Endothelial cell of umbilical vein (primary cell): ENCODE results near the gene PLCB4. TPM values are rescaled to one million over a fixed set of nuclear protein-coding genes. Genes with fewer than 3 reads are reported as not detected.

Experiments
- BruUV-seq: library from RNA; stranded (reverse); fragments of 400-500 nt; replicated peaks from 2 replicates; lab custom pipeline; 2021; lab: Mats Ljungman, UMichigan
- CTCF ChIA-PET: fragments of 300-600, 350-600 bp; sonication (Branson Sonifier 250); formaldehyde crosslinking; loops from one replicate; lab custom pipeline; 2021; ENCODE audit warnings: antibody characterized with exemption, inconsistent platforms; lab: Charles Lee
- POLR2A ChIA-PET: fragments of 300-600, 350-600 bp; sonication (Branson Sonifier 250); formaldehyde crosslinking; loops from one replicate; lab custom pipeline; 2021; ENCODE audit warnings: antibody characterized with exemption, inconsistent platforms; lab: Charles Lee
- DNase-seq: peaks from one replicate; pipeline ENCODE4 v3.0.0-alpha.2; 2011; ENCODE audit warnings: low read depth, low spot score
- FAIRE-seq: peaks from 2 replicates; lab custom pipeline; 2011; peaks lifted over from hg19 to GRCh38; lab: Jason Lieb, UNC
- H2AFZ ChIP-seq: 2 replicates; pipeline ENCODE4 v1.6.0; 2012; ENCODE audit warnings: low read depth, low read length, control low read depth, inconsistent platforms
- H3K27ac ChIP-seq: 2 replicates; pipeline ENCODE4 v1.5.1; 2011; ENCODE audit warnings: low read depth, mild to moderate bottlenecking, control low read depth, low read length, moderate library complexity; ENCODE audit not compliant: insufficient read depth
- H3K27me3 ChIP-seq, 2 experiments: 2 replicates each; pipeline versions ENCODE4 v1.6.0 to v1.6.1; 2011; ENCODE audit warnings: low read length in 2 of 2, mixed read lengths in 1 of 2; ENCODE audit not compliant: control insufficient read depth in 2 of 2, insufficient read depth in 2 of 2
- H3K36me3 ChIP-seq, 2 experiments: 2 replicates in 1 of 2; 3 replicates in 1 of 2; pipeline ENCODE4 v1.5.1; 2011; ENCODE audit warnings: low read length in 2 of 2, mild to moderate bottlenecking in 1 of 2, moderate library complexity in 1 of 2; ENCODE audit not compliant: control insufficient read depth in 2 of 2, insufficient read depth in 2 of 2; ENCODE audit errors: extremely low read depth in 1 of 2
- H3K4me1 ChIP-seq: 3 replicates; pipeline ENCODE4 v1.5.1; 2011; ENCODE audit warnings: mild to moderate bottlenecking, low read length; ENCODE audit not compliant: control insufficient read depth, insufficient read depth; ENCODE audit errors: extremely low read depth
- H3K4me2 ChIP-seq: 2 replicates; pipeline ENCODE4 v1.6.1; 2011; ENCODE audit warnings: low read length, control low read depth, mixed read lengths; ENCODE audit not compliant: insufficient read depth
- H3K4me3 ChIP-seq, 3 experiments: fragments of 200-600 bp in 1 of 3; sonication (generic), shearing (Covaris generic) in 1 of 3; replicated peaks in 1 of 3; 2 replicates each; pipeline ENCODE4 v1.5.1; 2011 to 2016; ENCODE audit warnings: control low read depth in 3 of 3, low read length in 3 of 3, mild to moderate bottlenecking in 2 of 3, inconsistent platforms in 1 of 3, low read depth in 1 of 3, moderate library complexity in 1 of 3; ENCODE audit not compliant: insufficient read depth in 1 of 3
- H3K79me2 ChIP-seq: 2 replicates; pipeline ENCODE4 v1.6.0; 2012; ENCODE audit warnings: low read length, inconsistent platforms; ENCODE audit not compliant: control insufficient read depth, insufficient read depth
- H3K9ac ChIP-seq: replicated peaks from 2 replicates; pipeline ENCODE3; 2011; ENCODE audit warnings: low read length, control low read depth; ENCODE audit not compliant: insufficient read depth; ENCODE audit errors: extremely low read depth
- H3K9me1 ChIP-seq: replicated peaks from 3 replicates; pipeline ENCODE4 v1.6.0; 2011; ENCODE audit warnings: mild to moderate bottlenecking, low read length; ENCODE audit not compliant: control insufficient read depth, insufficient read depth; ENCODE audit errors: extremely low read depth
- H3K9me3 ChIP-seq: replicated peaks from 2 replicates; pipeline ENCODE4 v1.5.1; 2012; ENCODE audit warnings: low read length, inconsistent platforms; ENCODE audit not compliant: control insufficient read depth, insufficient read depth
- H4K20me1 ChIP-seq: replicated peaks from 2 replicates; pipeline ENCODE3; 2011; ENCODE audit warnings: mild to moderate bottlenecking, low read length; ENCODE audit not compliant: control insufficient read depth, insufficient read depth; ENCODE audit errors: extremely low read depth
- EZH2 ChIP-seq: IDR thresholded peaks from 2 replicates; pipeline ENCODE4 v1.6.1; 2012; ENCODE audit warnings: borderline replicate concordance, low read depth, mild to moderate bottlenecking, moderate library complexity, low read length, inconsistent platforms; ENCODE audit not compliant: severe bottlenecking
- FOS ChIP-seq: IDR thresholded peaks from 2 replicates; pipeline ENCODE4 v1.6.1; 2011; ENCODE audit warnings: mild to moderate bottlenecking, low read length, moderate library complexity, borderline replicate concordance; ENCODE audit not compliant: insufficient read depth
- GATA2 ChIP-seq: IDR thresholded peaks from 2 replicates; pipeline ENCODE4 v1.7.0; 2011; ENCODE audit warnings: low read depth, mild to moderate bottlenecking, moderate library complexity, mixed read lengths, low read length; ENCODE audit not compliant: insufficient read length, insufficient read depth
- JUN ChIP-seq: IDR thresholded peaks from 2 replicates; pipeline ENCODE4 v1.6.1; 2011; ENCODE audit warnings: borderline replicate concordance, low read depth; ENCODE audit not compliant: insufficient read length, insufficient read depth
- MYC ChIP-seq: IDR thresholded peaks from one replicate; pipeline ENCODE4 v1.6.1; 2011; ENCODE audit warnings: mild to moderate bottlenecking, low read depth, low read length
- POLR2A ChIP-seq: IDR thresholded peaks from 2 replicates; pipeline ENCODE4 v1.6.1; 2012; ENCODE audit warnings: low read depth, mild to moderate bottlenecking, control low read depth, low read length
- POLR2AphosphoS5 ChIP-seq: IDR thresholded peaks from 2 replicates; pipeline ENCODE4 v1.6.1; 2012; ENCODE audit warnings: low read depth, mild to moderate bottlenecking, control low read depth, low read length, moderate library complexity; ENCODE audit not compliant: insufficient read depth
- dilution Hi-C: fragments of 300-500 bp; cut with MboI; formaldehyde crosslinking; loops from one replicate; pipeline ENCODE4 v1.15.0; 2019; ENCODE audit warnings: low sequenced_read_pairs; ENCODE audit not compliant: extremely low pct_ligation_motif_present
- intact Hi-C: fragments of 100-400 bp; cut with micrococcal nuclease; formaldehyde crosslinking; loops from one replicate; pipeline ENCODE4 v1.10.0; 2022
- polyA plus RNA-seq, 4 experiments: library from polyadenylated mRNA; depleted of rRNA in 3 of 4; stranded (reverse) in 3 of 4; unstranded in 1 of 4; fragments of >200 nt; gene quantifications; 2 replicates each; pipeline versions ENCODE4 v1.2.1 to v1.2.3, GENCODE V29; 2011 to 2012; ENCODE audit warnings: missing spikeins in 1 of 4
- total RNA-seq: library from RNA; stranded (reverse); gene quantifications from 2 replicates; pipeline ENCODE4 v1.2.3, GENCODE V29; 2021
- TF ChIP-seq, protein P1 (sequence below), 2 donors: IDR thresholded peaks; 1 replicate in 1 of 2; 2 replicates in 1 of 2; pipeline ENCODE4 v1.5.1; 2011; ENCODE audit warnings: low read length in 2 of 2, mild to moderate bottlenecking in 2 of 2, moderate library complexity in 2 of 2, control low read depth in 1 of 2, inconsistent platforms in 1 of 2, low read depth in 1 of 2; ENCODE audit not compliant: insufficient read depth in 1 of 2; ENCODE audit errors: extremely low read depth in 1 of 2
- TF ChIP-seq, protein P2 (sequence below): IDR thresholded peaks from 2 replicates; pipeline ENCODE4 v1.6.1; 2011; ENCODE audit not compliant: insufficient read depth, insufficient read length

The PLCB4 gene
- total and polyA plus RNA-seq, 2 donors (not counting 3 experiments of a cell fraction or from before 2014, with no cell fraction given), result 0.37 to 1.7 TPM

DNA sequence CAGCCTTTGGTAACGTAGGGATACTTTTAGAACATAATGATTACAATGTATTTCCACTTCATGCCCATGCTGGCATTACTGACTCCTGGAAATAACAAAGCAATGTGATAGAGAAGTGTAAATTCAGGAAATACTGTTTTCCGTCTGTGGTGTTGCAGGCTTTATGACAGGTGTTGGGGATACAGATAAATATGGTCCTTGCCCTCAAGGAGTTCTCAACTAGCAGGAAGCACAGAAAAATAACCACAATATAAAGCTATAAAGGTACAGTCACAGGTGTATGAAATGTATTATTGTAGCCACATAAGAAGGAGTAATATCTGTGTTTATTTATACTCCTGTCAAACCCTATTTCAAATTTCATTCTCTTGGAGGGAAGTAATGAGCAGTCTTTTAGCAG lies 432.6 kb downstream of the PLCB4 start:
- intact Hi-C loops (no loop called here), dilution Hi-C loops (no loop called here)
- Histone ChIP-seq H3K27me3 (peaks cover 15 to 21% of the 10 kb centered on the region in 2 experiments), H3K4me1 (no peaks in the 10 kb centered on the region), H4K20me1 (no peaks in the 10 kb centered on the region), H3K9ac (no peak overlapping the region), H3K9me3 (no peaks in the 10 kb centered on the region), H3K27ac (no peak overlapping the region), H3K9me1 (no peaks in the 10 kb centered on the region), H3K36me3 (no peaks in the 10 kb centered on the region), H3K79me2 (no peaks in the 10 kb centered on the region), H2AFZ (no peak overlapping the region), H3K4me2 (no peak overlapping the region), H3K4me3 (no peak overlapping the region)
- ChIA-PET CTCF (no interaction called here), POLR2A (no interaction called here)
- no peak for DNase-seq
- TF ChIP-seq, protein P1, sequence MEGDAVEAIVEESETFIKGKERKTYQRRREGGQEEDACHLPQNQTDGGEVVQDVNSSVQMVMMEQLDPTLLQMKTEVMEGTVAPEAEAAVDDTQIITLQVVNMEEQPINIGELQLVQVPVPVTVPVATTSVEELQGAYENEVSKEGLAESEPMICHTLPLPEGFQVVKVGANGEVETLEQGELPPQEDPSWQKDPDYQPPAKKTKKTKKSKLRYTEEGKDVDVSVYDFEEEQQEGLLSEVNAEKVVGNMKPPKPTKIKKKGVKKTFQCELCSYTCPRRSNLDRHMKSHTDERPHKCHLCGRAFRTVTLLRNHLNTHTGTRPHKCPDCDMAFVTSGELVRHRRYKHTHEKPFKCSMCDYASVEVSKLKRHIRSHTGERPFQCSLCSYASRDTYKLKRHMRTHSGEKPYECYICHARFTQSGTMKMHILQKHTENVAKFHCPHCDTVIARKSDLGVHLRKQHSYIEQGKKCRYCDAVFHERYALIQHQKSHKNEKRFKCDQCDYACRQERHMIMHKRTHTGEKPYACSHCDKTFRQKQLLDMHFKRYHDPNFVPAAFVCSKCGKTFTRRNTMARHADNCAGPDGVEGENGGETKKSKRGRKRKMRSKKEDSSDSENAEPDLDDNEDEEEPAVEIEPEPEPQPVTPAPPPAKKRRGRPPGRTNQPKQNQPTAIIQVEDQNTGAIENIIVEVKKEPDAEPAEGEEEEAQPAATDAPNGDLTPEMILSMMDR (IDR thresholded peaks at IDR 0.05; ENCODE audit: extremely low read depth in 1 of 2, insufficient read depth in 1 of 2, low read depth in 1 of 2, low read length in 2 of 2), result no peak
- TF ChIP-seq FOS (no peak), JUN (no peak), GATA2 (no peak)
- FAIRE-seq, result no peak
- BruUV-seq, result no TSS peak

DNA sequence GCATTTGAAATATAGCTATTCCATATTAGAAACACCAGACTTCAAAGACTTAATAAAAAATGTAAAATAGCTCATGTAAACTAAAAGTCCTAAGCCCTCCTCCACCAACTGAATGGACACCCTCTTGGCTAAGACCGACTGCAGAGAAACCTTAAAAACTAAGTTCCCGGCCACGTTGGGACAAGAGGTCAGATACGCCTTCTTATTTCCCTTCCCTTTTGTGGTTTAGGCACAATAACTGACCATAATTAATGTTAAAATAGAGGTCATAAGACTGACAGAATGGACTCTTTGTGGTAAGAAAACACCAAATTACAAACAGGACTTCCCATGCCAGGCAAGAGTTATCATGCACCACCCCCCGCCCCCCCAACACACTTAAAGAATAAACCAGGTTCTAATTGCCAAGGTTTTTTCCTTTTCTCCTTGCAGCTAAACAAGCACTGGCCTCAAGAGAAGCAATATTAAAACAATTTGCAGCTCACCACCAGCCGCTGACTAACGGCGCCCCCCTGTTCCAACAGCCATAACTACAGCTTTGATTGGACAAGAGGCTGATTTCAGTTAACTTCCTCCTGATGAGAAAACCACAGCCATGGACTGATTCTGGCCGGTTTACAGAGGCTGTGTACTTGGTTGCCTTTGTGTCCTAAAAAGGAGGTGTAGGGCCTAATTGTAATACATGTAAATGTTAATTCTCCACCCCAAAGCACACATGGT lies 434.8 kb downstream of the PLCB4 start:
- Histone ChIP-seq H4K20me1 (no peaks in the 10 kb centered on the region), H3K4me2 (no peak overlapping the region), H3K4me1 (no peaks in the 10 kb centered on the region), H3K9me1 (no peaks in the 10 kb centered on the region), H3K9me3 (no peaks in the 10 kb centered on the region), H2AFZ (no peak overlapping the region), H3K9ac (no peak overlapping the region), H3K4me3 (no peak overlapping the region), H3K79me2 (no peaks in the 10 kb centered on the region), H3K36me3 (no peaks in the 10 kb centered on the region), H3K27me3 (peaks cover 36 to 43% of the 10 kb centered on the region in 2 experiments), H3K27ac (no peak overlapping the region)
- BruUV-seq, result no TSS peak
- dilution Hi-C loops (no loop called here), intact Hi-C loops (no loop called here)
- no peak for DNase-seq
- TF ChIP-seq GATA2 (no peak), EZH2 (no peak), MYC (no peak), POLR2AphosphoS5 (no peak), JUN (no peak), FOS (no peak), POLR2A (no peak)
- TF ChIP-seq, protein P1 (IDR thresholded peaks at IDR 0.05; ENCODE audit: extremely low read depth in 1 of 2, insufficient read depth in 1 of 2, low read depth in 1 of 2, low read length in 2 of 2), result no peak
- TF ChIP-seq, protein P2, sequence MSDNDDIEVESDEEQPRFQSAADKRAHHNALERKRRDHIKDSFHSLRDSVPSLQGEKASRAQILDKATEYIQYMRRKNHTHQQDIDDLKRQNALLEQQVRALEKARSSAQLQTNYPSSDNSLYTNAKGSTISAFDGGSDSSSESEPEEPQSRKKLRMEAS, result no peak
- ChIA-PET CTCF (interaction anchor here (1.0 to 2.5 kb wide), 6 partner anchors 11 to 113 kb away, joined by 3 to 17 read pairs (median 4); partner anchors contain the start of gene LAMP5), POLR2A (no interaction called here)
- FAIRE-seq, result no peak
